HL-60 (cell line): ENCODE data around the gene TOX2.

Experiments used
- DNase-seq, 2 experiments: peaks; one replicate each; pipeline ENCODE4 v3.0.0-alpha.2; 2010 to 2020; ENCODE audit warnings: low read depth in 1 of 2, low spot score in 1 of 2
- H3K27ac ChIP-seq: fragments of 250-450 bp; sonication (Bioruptor Pico); replicated peaks from 2 replicates; pipeline ENCODE4 v1.5.1; 2020; ENCODE audit warnings: mild to moderate bottlenecking, moderate library complexity
- H3K27me3 ChIP-seq: fragments of 250-450 bp; sonication (Bioruptor Pico); 2 replicates; pipeline ENCODE4 v1.5.1; 2021; ENCODE audit warnings: mild to moderate bottlenecking, moderate library complexity; ENCODE audit not compliant: insufficient read depth, poor library complexity, severe bottlenecking
- H3K4me3 ChIP-seq: replicated peaks from 2 replicates; pipeline ENCODE4 v1.5.1; 2011; ENCODE audit warnings: mild to moderate bottlenecking, control low read depth, low read length; ENCODE audit not compliant: insufficient read depth
- CTCF ChIP-seq: IDR thresholded peaks from one replicate; pipeline ENCODE4 v1.5.1; 2011; ENCODE audit warnings: low read length, control low read depth, inconsistent platforms; ENCODE audit not compliant: insufficient read depth
- GABPA ChIP-seq: IDR thresholded peaks from 2 replicates; pipeline ENCODE4 v1.6.1; 2012; ENCODE audit warnings: low read depth
- POLR2AphosphoS5 ChIP-seq: IDR thresholded peaks from 2 replicates; pipeline ENCODE4 v1.6.1; 2012; ENCODE audit warnings: low read depth
- REST ChIP-seq: IDR thresholded peaks from 2 replicates; pipeline ENCODE4 v1.6.1; 2012; ENCODE audit warnings: low read depth; ENCODE audit not compliant: insufficient replicate concordance
- SPI1 ChIP-seq: IDR thresholded peaks from 2 replicates; pipeline ENCODE4 v1.6.1; 2012; ENCODE audit warnings: low read depth, mild to moderate bottlenecking, borderline replicate concordance

The TOX2 gene

DNA sequence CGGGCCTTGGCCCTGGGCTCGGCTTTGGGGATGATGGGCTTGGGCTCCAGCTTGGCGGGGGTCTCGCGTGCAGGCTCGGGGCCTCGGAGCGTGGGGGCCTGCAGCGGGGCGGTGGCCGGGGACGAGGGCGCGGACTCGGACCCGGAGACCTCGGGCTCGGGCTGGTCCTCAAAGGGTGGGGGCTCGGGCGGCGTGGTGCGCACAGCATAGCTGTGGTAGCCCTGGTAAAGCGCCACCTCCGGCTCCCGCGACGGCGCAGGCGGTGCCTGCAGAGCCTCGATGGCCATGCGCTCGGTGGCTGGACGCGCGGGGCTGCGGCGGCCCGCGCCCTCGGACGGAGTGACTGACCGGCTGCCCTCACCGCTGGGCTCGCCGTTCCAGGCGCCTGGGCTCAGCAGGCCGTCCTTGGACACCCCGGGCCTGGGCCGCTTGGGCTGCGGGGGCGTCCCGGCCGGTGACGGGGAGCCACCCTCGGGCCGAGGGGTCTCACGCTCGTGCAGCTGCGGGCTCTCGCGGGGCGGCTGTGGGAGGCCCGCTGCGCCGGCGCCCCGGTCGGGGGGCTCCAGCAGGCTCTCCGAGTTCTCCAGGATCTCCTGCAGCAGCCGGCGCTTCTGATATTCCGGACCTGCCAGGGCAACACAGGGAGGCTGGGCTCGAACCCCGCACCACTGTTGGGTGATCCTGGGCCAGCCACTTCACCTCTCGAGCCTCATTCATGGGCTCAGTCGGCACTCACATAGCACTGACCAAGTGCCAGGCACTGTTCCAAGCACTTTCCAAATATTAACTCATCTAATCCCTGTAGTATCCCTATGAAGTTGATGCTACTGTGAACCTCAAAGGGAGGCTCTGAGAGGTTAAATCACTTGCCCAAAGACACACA is 201.4 kb downstream of the TOX2 start:
- Histone ChIP-seq H3K27me3 (no peaks in the 10 kb centered on the region), H3K27ac (no peak overlapping the region), H3K4me3 (no peak overlapping the region)
- TF ChIP-seq CTCF (no peak), GABPA (no peak), SPI1 (no peak), REST (no peak), POLR2AphosphoS5 (no peak)
- DNase-seq = no peak

DNA sequence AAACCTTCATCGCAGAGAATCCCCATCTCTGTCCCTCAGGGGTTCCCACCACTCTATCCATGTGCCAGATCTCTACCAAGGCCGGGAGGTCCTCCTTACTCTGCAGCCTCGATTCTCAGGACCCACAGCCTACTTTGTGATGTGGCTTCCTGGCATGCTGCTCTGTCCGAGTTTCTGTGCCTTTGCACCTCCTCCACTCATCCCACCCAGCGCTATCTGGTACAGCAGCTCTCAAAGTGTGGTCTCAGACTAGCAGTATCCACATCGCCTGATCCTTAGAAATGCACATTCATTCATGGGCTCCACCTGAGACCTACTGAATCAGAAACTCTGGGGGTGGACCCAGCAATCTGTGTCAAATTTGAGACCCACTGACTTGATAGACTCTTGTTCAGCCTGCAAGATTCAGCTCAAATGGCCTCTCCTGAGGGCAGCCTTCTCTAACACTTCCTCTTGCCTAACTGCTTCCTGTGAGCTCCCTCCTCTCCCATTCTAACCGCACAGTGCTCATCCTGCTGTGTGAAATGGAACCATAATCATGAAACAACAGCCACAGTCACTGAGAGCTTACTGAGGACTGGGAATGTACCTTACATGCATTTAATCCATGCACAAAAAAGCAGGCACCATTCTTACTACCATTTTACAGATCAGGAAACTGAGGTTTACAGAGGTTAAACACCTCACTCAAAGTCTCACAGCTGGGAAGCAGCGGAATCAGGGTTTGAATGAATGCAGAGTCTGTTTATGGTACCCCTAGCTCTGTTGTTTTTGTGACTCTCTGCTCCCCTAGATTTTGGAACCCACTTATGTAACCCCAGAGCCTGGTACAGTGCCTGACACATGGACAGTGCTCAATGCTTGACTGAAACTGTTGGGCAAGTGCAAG is 202.9 kb downstream of the TOX2 start:
- no peak overlapping the region for H3K4me3 ChIP-seq
- H3K27me3 ChIP-seq = no peaks in the 10 kb centered on the region

More for the DNA sequence above, 202.9 kb downstream of the TOX2 start:
- no peak overlapping the region for H3K27ac ChIP-seq
- TF ChIP-seq POLR2AphosphoS5 (no peak), GABPA (no peak), SPI1 (no peak), REST (no peak), CTCF (no peak)
- DNase-seq = peak; percentile 8 to 19
